A673 (cell line): ENCODE data around the gene MS4A4A. TPM values are rescaled to one million over a fixed set of nuclear protein-coding genes. Genes with fewer than 3 reads are reported as not detected.
"Not testable (repeated sequence)": the region's sequence is repeated elsewhere in the genome, so short reads cannot be mapped to it uniquely, and the experiment has no call there.

ENCODE experiments used
- BruUV-seq: library from RNA; stranded (reverse); fragments of 400-500 nt; replicated peaks from 2 replicates; lab custom pipeline; 2021; lab: Mats Ljungman, UMichigan
- CTCF ChIA-PET: fragments of 300-600 bp; sonication (Branson Sonifier 250); formaldehyde crosslinking; loops from one replicate; lab custom pipeline; 2022; ENCODE audit warnings: antibody characterized with exemption; lab: Charles Lee
- POLR2A ChIA-PET: fragments of 300-600 bp; sonication (Branson Sonifier 250); formaldehyde crosslinking; loops from one replicate; lab custom pipeline; 2022; ENCODE audit warnings: antibody characterized with exemption; ENCODE audit not compliant: low non-redundant PET; lab: Charles Lee
- DNase-seq: peaks from one replicate; pipeline ENCODE4 v3.0.0-alpha.2; 2015; ENCODE audit warnings: low spot score
- H3K27ac ChIP-seq: fragments of 200-600 bp; sonication (generic); 2 replicates; pipeline ENCODE4 v1.5.1; 2016; ENCODE audit warnings: mixed run types, low read depth, mild to moderate bottlenecking, mixed read lengths, antibody characterized with exemption, low read length; ENCODE audit not compliant: poor library complexity, severe bottlenecking
- H3K27me3 ChIP-seq: fragments of 200-600 bp; sonication (generic); replicated peaks from 2 replicates; pipeline ENCODE4 v1.6.1; 2017; ENCODE audit warnings: mixed run types, low read depth, mild to moderate bottlenecking, mixed read lengths, antibody characterized with exemption, low read length; ENCODE audit not compliant: insufficient read depth, poor library complexity
- H3K36me3 ChIP-seq: fragments of 200-600 bp; sonication (generic); 2 replicates; pipeline ENCODE4 v1.6.1; 2016; ENCODE audit warnings: mixed run types, mild to moderate bottlenecking, mixed read lengths, antibody characterized with exemption, low read length; ENCODE audit not compliant: insufficient read depth, poor library complexity, severe bottlenecking
- H3K4me1 ChIP-seq: fragments of 200-600 bp; sonication (generic); 2 replicates; pipeline ENCODE4 v1.6.1; 2017; ENCODE audit warnings: mixed run types, mild to moderate bottlenecking, mixed read lengths, antibody characterized with exemption, low read length; ENCODE audit not compliant: insufficient read depth, poor library complexity, severe bottlenecking
- H3K4me3 ChIP-seq: fragments of 200-600 bp; sonication (generic); 2 replicates; pipeline ENCODE4 v1.5.1; 2016; ENCODE audit warnings: low read depth, mixed run types, mild to moderate bottlenecking, mixed read lengths, low read length; ENCODE audit not compliant: poor library complexity, severe bottlenecking
- H3K9me3 ChIP-seq: fragments of 200-600 bp; sonication (generic); 2 replicates; pipeline ENCODE4 v1.6.1; 2016; ENCODE audit warnings: mixed run types, low read depth, mild to moderate bottlenecking, mixed read lengths, antibody characterized with exemption, low read length; ENCODE audit not compliant: poor library complexity, severe bottlenecking
- EZH2 ChIP-seq: fragments of 200-600 bp; sonication (generic); IDR thresholded peaks from 2 replicates; pipeline ENCODE4 v1.6.1; 2017; ENCODE audit warnings: borderline replicate concordance, low read depth, mild to moderate bottlenecking, mixed read lengths, antibody characterized with exemption, low read length; ENCODE audit not compliant: poor library complexity, severe bottlenecking
- intact Hi-C: fragments of 100-400 bp; cut with micrococcal nuclease; formaldehyde crosslinking; loops from one replicate; pipeline ENCODE4 v1.10.0; 2022; ENCODE audit not compliant: unreplicated experiment
- total RNA-seq: library from RNA; stranded (reverse); gene quantifications from 2 replicates; pipeline ENCODE4 v1.2.3, GENCODE V29; 2021
- TF ChIP-seq, protein P1 (sequence below): fragments of 300-800, 200-600 bp; sonication (generic); conservative IDR thresholded peaks from 2 replicates; pipeline ENCODE4 v1.5.1; 2017; ENCODE audit warnings: low read depth, mild to moderate bottlenecking, antibody characterized with exemption, low read length, moderate library complexity, mixed read lengths

Gene MS4A4A
- total RNA-seq, 1 experiment from 2014 or later = not detected

GRCh38 chr11:60301178-60301577, 20.7 kb downstream of the MS4A4A start:
- CTCF ChIA-PET = no interaction called here
- Histone ChIP-seq H3K9me3 (no peaks in the 10 kb centered on the region), H3K27me3 (peaks cover 10% of the 10 kb centered on the region), H3K4me1 (no peaks in the 10 kb centered on the region), H3K36me3 (no peaks in the 10 kb centered on the region), H3K27ac (no peak overlapping the region), H3K4me3 (no peak overlapping the region)
- POLR2A ChIA-PET = no interaction called here
- no TSS peak for BruUV-seq
- DNase-seq = no peak
- intact Hi-C loops = no loop called here
- no peak for TF ChIP-seq EZH2
- TF ChIP-seq, protein P1, sequence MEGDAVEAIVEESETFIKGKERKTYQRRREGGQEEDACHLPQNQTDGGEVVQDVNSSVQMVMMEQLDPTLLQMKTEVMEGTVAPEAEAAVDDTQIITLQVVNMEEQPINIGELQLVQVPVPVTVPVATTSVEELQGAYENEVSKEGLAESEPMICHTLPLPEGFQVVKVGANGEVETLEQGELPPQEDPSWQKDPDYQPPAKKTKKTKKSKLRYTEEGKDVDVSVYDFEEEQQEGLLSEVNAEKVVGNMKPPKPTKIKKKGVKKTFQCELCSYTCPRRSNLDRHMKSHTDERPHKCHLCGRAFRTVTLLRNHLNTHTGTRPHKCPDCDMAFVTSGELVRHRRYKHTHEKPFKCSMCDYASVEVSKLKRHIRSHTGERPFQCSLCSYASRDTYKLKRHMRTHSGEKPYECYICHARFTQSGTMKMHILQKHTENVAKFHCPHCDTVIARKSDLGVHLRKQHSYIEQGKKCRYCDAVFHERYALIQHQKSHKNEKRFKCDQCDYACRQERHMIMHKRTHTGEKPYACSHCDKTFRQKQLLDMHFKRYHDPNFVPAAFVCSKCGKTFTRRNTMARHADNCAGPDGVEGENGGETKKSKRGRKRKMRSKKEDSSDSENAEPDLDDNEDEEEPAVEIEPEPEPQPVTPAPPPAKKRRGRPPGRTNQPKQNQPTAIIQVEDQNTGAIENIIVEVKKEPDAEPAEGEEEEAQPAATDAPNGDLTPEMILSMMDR = no peak

DNA sequence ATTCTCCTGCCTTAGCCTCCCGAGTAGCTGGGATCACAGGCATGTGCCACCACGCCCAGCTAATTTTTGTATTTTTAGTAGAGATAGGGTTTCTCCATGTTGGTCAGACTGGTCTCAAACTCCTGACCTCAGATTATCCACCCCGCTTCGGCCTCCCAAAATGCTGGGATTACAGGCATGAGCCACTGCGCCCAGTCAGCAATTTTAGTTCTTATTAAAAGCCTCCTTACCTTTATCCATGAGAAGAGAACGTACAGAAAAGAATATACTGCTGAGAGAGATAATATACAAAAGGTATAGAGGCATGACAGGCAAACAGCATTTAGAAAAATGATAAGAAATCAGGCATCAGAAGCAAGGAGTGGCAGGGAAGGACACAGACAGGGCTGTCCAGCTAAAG, 21.4 kb downstream of the MS4A4A start:
- H3K4me3 ChIP-seq, BruUV-seq, intact Hi-C loops, H3K27ac ChIP-seq, H3K9me3 ChIP-seq, H3K4me1 ChIP-seq, DNase-seq, H3K36me3 ChIP-seq, H3K27me3 ChIP-seq, CTCF ChIA-PET, POLR2A ChIA-PET: not testable (repeated sequence)

DNA sequence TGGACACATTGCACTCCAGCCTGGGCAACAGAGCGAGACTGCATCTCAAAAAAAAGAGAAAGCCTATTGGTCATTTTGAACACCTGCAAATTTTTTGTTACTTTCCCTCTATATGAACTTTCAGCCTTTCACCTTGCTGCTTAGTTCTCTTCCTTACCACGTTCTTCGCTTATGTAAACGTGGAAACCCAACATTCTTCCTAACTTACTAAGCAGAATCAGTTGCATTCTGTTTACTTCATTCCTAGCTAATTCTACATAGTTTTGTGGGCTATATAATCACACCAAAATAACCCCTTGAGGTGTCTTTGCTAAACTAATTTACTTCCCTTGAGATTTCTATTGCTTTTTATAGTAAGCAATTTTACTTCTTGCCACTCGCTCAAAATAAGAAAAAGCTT, 23.2 kb downstream of the MS4A4A start:
- no peak for DNase-seq

More for the DNA sequence above, 23.2 kb downstream of the MS4A4A start:
- peaks cover 5% of the 10 kb centered on the region for H3K27me3 ChIP-seq
- ChIA-PET POLR2A (interaction anchor here (0.6 kb wide), 1 partner anchor 28 kb away, joined by 3 read pairs; no protein-coding TSS in a partner anchor), CTCF (no interaction called here)
- TF ChIP-seq EZH2 = no peak
- TF ChIP-seq, protein P1 = no peak
- intact Hi-C loops = no loop called here
- H3K36me3 ChIP-seq = no peaks in the 10 kb centered on the region
- H3K27ac ChIP-seq = no peak overlapping the region
- H3K9me3 ChIP-seq = no peaks in the 10 kb centered on the region
- no peak overlapping the region for H3K4me3 ChIP-seq
- BruUV-seq = no TSS peak
- H3K4me1 ChIP-seq = no peaks in the 10 kb centered on the region
